T1000 (cell line): ENCODE data around the gene SYNGR1.
"Not testable (repeated sequence)": the region's sequence is repeated elsewhere in the genome, so short reads cannot be mapped to it uniquely, and the experiment has no call there.

Experiments
- DNase-seq: peaks from one replicate; lab custom pipeline; 2025; ENCODE audit warnings: mixed read lengths; lab: John Stamatoyannopoulos, UW

The SYNGR1 gene

GRCh38 chr22:39408173-39408572 lies 58.4 kb downstream of the SYNGR1 start:
- no peak for DNase-seq

DNA sequence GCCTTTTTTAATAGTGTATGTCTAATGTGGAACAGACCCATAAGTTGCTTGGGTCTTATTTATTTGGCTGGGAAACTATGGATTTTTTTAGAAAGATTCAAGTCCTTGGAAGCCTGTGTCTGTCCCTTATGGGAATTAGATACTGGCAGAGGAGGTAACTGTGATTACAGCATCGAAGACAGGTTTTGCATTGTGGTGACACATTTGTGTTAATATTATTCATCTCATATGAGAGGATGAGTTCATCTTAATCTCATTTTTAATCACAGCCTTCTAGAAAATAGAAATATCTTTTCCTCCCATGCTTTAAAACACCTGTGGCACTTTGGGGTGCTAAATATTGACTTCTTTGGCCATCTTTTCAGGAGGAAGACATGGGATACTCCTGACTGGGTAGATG lies 59.0 kb downstream of the SYNGR1 start:
- DNase-seq: no peak

DNA sequence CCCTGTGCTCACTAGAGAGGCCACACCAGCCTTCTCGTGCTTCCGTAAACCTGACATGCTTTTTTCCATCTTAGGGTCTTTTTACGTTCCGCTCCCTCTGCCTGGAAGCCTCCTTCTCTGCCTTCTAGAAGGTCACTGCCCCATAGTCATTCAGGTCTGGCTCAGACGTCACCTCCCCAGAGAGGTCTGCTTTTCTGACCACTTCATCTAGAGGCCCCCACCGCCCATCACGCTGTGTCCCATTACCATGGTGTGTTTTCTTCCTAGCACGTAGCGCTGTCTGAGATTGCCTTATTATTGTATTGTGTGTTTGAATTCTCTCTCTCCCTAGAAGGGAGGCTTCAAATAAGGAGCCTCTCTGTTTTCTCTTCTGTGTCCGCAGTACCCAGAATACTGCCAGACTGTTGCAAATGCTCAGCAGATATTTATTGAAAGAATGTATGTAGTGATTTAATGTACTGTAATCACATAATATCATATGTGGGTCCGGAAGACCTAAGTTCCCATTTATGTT lies 59.8 kb downstream of the SYNGR1 start:
- DNase-seq: no peak

- DNase-seq: no peak
Observed at GRCh38 chr22:39410264-39410663, 60.5 kb downstream of the SYNGR1 start.

DNA sequence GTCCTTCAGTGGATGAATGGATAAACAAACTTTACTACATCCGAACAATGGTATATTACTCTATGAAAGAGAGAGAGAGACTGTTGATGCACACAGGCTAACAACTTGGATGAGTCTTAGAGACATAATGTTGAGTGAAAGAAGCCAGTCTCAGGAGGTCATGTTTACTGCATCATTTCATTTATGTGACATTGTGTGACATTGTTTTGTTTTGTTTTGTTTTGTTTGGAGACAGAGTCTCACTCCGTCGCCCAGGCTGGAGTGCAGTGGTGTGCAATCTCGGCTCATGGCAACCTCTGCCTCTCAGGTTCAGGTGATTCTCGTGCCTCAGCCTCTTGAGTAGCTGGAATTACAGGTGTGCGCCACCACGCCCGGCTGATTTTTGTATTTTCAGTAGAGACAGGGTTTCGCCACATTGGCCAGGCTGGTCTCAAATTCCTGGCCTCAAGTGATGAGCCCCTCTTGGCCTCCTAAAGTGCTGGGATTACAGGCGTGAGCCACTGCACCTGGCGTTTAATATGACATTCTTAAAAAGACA lies 62.1 kb downstream of the SYNGR1 start:
- not testable (repeated sequence) for DNase-seq

DNA sequence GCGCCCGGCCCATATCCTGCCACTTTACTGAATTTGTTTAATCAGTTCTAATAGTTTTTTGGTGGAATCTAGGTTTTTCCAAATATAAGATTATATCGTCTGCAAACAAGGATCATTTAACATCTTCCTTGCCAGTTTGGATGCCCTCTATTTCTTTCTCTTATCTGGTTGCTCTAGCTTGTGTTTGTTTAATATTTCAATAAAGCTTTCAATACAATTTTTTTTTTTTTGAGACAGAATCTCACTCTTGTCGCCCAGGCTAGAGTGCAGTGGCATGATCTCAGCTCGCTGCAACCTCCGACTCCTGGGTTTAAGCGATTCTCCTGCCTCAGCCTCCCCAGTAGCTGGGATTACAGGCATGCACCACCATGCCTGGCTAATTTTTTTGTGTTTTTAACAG lies 63.4 kb downstream of the SYNGR1 start:
- not testable (repeated sequence) for DNase-seq

DNA sequence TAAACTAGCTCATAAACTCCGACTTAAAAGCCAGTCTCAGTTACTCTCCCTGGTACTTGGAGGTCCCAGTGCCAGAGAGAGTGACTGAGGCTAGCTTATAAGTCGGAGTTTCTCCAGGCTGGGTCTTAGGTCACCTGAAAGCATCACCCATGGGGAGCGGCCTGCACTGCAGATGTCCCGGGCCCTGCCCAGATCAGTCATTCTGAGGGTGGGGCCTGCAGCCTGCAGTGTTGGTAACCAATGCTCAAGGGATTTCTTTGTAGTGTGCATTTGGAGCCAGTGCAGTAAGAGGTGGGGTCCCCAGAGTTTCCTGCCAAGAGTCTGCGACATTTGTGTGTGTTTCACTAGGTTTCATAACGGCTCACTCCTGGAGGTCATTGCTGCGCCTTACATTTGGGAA lies 64.6 kb downstream of the SYNGR1 start:
- DNase-seq: no peak

- DNase-seq: no peak
Observed at GRCh38 chr22:39414886-39415285, 65.1 kb downstream of the SYNGR1 start.

DNA sequence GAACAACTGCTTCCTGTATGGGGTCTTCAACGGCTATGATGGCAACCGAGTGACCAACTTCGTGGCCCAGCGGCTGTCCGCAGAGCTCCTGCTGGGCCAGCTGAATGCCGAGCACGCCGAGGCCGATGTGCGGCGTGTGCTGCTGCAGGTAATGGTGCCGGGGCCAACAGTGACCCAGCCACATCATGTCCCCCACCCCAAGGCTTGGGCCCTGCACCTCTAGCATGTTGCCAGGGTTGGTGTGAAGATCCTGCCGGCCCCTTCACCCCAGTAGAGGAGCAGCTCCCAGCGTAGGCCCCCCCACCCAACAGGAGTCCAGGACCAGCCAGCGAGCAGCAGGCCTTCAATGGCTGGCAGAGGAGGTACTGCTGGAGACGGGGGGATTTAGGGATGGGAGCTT lies 65.7 kb downstream of the SYNGR1 start:
- no peak for DNase-seq

GRCh38 chr22:39416319-39416718 lies 66.5 kb downstream of the SYNGR1 start:
- no peak for DNase-seq

DNA sequence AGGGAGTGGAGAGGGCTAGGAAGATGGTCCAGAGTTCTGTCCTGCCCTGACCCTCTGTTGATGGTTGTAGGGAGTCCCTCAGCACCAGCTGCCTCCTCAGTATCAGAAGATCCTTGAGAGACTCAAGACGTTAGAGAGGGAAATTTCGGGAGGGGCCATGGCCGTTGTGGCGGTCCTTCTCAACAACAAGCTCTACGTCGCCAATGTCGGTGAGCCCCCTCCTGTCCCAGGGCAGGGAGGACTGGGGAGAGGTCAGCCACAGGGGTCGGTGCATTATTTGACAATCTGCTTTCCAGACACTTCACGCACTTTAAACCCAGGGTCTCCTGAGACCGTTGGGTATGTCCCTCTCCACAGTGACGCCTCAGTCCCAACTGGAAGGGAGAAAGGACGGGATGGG lies 67.8 kb downstream of the SYNGR1 start:
- no peak for DNase-seq

DNA sequence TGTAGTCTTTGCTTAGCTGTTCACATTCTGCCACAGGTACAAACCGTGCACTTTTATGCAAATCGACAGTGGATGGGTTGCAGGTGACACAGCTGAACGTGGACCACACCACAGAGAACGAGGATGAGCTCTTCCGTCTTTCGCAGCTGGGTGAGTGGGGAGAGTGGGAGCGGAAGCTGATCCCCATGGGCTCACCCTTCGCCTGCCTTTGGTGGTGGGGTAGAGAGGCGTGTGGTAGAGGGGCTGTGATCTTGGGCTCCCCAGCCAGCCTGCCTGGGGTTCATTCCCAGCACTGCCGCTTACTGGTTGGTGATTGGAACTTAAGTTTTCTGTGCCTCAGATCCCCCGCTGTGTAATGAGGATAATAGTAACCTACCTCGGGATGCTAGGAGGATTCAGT lies 68.9 kb downstream of the SYNGR1 start:
- no peak for DNase-seq

- no peak for DNase-seq
Observed at GRCh38 chr22:39419096-39419495, 69.3 kb downstream of the SYNGR1 start.

GRCh38 chr22:39419911-39420310 lies 70.1 kb downstream of the SYNGR1 start:
- DNase-seq: no peak

GRCh38 chr22:39421691-39422090 lies 71.9 kb downstream of the SYNGR1 start:
- no peak for DNase-seq

DNA sequence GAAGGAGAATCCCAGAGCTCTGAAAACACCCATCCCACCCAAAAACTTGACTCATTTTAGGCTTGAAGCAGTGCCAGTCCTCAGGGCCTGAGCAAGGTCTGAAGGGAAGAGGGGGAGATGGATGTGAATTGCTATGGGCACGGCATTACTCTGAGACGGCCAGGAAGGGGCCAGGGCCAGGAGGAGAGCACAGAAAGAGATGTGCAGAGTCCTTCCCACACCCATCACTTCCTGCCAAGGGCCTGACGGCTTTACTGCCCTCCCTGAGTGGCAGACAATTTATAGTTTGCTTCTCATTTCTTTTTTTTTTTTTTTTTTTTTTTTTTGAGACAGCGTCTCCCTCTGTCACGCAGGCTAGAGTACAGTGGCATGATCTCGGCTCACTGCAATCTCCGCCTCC lies 72.3 kb downstream of the SYNGR1 start:
- DNase-seq: no peak

DNA sequence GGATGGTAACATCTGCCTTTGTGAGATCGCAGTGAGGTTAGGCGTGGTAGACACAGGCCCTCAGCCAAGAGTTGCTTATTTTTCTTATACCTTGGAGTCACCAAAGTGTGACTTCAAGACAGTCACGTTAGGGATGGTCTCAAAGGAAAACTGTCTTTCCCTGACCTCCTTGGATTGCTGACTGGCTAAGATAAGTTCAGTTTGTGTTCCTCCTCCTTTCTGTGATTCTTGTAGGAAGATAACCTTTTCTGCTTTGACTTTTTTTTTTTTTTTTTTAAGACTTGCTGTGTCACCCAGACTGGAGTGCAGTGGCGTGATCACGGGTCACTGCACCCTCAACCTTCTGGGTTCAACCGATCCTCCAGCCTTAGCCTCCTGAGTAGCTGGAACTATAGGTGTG lies 72.9 kb downstream of the SYNGR1 start:
- DNase-seq: no peak

DNA sequence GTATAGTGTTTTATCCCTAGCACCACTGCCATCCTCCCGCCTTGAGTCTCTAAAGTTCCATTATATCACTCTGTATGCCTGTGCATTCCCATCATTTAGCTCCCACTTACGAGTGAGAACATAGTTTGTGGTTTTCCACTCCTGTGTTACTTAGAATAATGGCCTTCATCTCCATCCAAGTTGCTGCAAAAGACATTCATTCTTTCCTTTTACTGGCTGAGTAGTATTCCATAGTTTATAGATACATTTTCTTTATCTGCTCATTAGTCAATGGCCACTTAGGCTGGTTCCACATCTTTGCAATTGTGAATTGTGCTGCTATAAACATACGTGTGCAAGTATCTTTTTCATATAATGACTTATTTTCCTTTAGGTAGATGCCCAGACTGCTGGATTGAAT lies 74.2 kb downstream of the SYNGR1 start:
- no peak for DNase-seq

DNA sequence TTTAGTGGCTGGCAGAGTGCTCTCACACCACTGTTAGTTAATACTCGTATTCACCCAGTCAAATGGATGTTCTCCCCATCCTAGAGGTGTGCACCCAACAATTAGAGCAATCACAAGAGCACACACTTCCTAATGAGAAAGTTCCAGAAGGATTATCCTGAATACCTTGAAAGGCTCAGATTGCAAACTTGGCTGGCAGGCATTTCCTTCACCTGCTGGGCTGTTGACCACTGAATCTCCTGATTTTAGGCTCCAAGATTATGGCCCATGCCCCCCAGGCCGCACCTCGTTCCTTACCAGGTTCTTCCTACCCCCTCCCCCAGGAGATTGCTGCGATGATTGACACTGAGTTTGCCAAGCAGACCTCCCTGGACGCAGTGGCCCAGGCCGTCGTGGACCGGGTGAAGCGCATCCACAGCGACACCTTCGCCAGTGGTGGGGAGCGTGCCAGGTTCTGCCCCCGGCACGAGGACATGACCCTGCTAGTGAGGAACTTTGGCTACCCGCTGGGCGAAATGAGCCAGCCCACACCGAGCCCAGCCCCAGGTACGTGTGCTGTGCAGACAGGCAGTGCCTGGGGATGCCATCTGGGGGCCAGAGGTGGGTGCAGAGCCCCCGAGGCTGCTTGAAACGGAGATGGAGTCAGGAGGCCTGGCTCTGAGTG lies 76.7 kb downstream of the SYNGR1 start:
- no peak for DNase-seq

- no peak for DNase-seq
Observed at GRCh38 chr22:39427751-39428596, 78.2 kb downstream of the SYNGR1 start.

- no peak for DNase-seq
Observed at GRCh38 chr22:39428597-39429071, 78.8 kb downstream of the SYNGR1 start.

GRCh38 chr22:39429186-39429585 lies 79.4 kb downstream of the SYNGR1 start:
- no peak for DNase-seq
